ENCODE results near the gene LY6G5C.

The LY6G5C gene

GRCh38 chr6:31721351-31722020 is 40.6 kb upstream of the LY6G5C start, which contains the start of gene LY6G6C:
Gene LY6G6C (minus strand): TSS chr6:31721746. CDS start chr6:31721679, 67 bp downstream.
- H3K36me3 ChIP-seq, result no peaks in the 10 kb centered on the region
- no peaks in the 10 kb centered on the region for H3K27me3 ChIP-seq
- no peaks in the 10 kb centered on the region; the same call in 1 of the 2 replicates for H3K4me1 ChIP-seq
- no peak for DNase-seq
- H3K4me3 ChIP-seq (ENCODE audit: low read depth, low read length), result no peak within 1 kb of the TSS
- TF ChIP-seq CTCF (IDR thresholded peaks at IDR 0.05; ENCODE audit: low read depth, low read length), result no peak
- H3K9me3 ChIP-seq, result no peaks in the 10 kb centered on the region

- Histone ChIP-seq H3K4me1 (no peaks in the 10 kb centered on the region; the same call in 1 of the 2 replicates), H3K9me3 (no peaks in the 10 kb centered on the region), H3K4me3 (ENCODE audit: low read depth, low read length) (no peak overlapping the region), H3K27me3 (no peaks in the 10 kb centered on the region), H3K36me3 (no peaks in the 10 kb centered on the region)
- no peak for TF ChIP-seq CTCF (IDR thresholded peaks at IDR 0.05; ENCODE audit: low read depth, low read length)
- DNase-seq, result no peak
Measured at GRCh38 chr6:31720196-31720770, 39.4 kb upstream of the LY6G5C start.

GRCh38 chr6:31719001-31719400 is 38.1 kb upstream of the LY6G5C start:
- Histone ChIP-seq H3K27me3 (no peaks in the 10 kb centered on the region), H3K9me3 (no peaks in the 10 kb centered on the region), H3K36me3 (no peaks in the 10 kb centered on the region), H3K4me1 (no peaks in the 10 kb centered on the region; the same call in 1 of the 2 replicates), H3K4me3 (ENCODE audit: low read depth, low read length) (no peak overlapping the region)
- DNase-seq, result no peak
- no peak for TF ChIP-seq CTCF (IDR thresholded peaks at IDR 0.05; ENCODE audit: low read depth, low read length)

- no peak for TF ChIP-seq CTCF (IDR thresholded peaks at IDR 0.05; ENCODE audit: low read depth, low read length)
- Histone ChIP-seq H3K36me3 (no peaks in the 10 kb centered on the region), H3K9me3 (no peaks in the 10 kb centered on the region), H3K4me1 (no peaks in the 10 kb centered on the region; the same call in 1 of the 2 replicates), H3K27me3 (no peaks in the 10 kb centered on the region), H3K4me3 (ENCODE audit: low read depth, low read length) (no peak overlapping the region)
- no peak for DNase-seq
Measured at GRCh38 chr6:31718265-31718664, 37.4 kb upstream of the LY6G5C start.

- H3K36me3 ChIP-seq, result no peaks in the 10 kb centered on the region
- H3K9me3 ChIP-seq, result no peaks in the 10 kb centered on the region
- DNase-seq, result no peak
- H3K4me1 ChIP-seq, result no peaks in the 10 kb centered on the region
- no peak overlapping the region for H3K4me3 ChIP-seq (ENCODE audit: low read depth, low read length)
- TF ChIP-seq CTCF (IDR thresholded peaks at IDR 0.05; ENCODE audit: low read depth, low read length), result no peak
- H3K27me3 ChIP-seq, result no peaks in the 10 kb centered on the region
Measured at GRCh38 chr6:31717499-31718222, 36.8 kb upstream of the LY6G5C start.
